AG04450 (cell line): ENCODE data around the gene PPP2R1A. TPM values are rescaled to one million over a fixed set of nuclear protein-coding genes. Genes with fewer than 3 reads are reported as not detected.

Source experiments
- CTCF ChIA-PET: fragments of 300-600, 350-600 bp; formaldehyde crosslinking; extraction: SDS; loops from one replicate; lab custom pipeline; 2022; ENCODE audit warnings: antibody characterized with exemption, inconsistent platforms; lab: Charles Lee
- POLR2A ChIA-PET: fragments of 350-600 bp; formaldehyde crosslinking; extraction: SDS; loops from one replicate; lab custom pipeline; 2021; ENCODE audit warnings: antibody characterized with exemption, inconsistent platforms; lab: Yijun Ruan, JAX
- DNase-seq: peaks from one replicate; pipeline ENCODE4 v3.0.0-alpha.2; 2011; ENCODE audit warnings: low read depth, low spot score
- H3K27ac ChIP-seq: one replicate; pipeline ENCODE4 v1.5.1; 2012; ENCODE audit warnings: low read depth, low read length, control low read depth
- H3K27me3 ChIP-seq: one replicate; pipeline ENCODE4 v1.6.0; 2012; ENCODE audit warnings: low read length; ENCODE audit not compliant: control insufficient read depth, insufficient read depth
- H3K4me3 ChIP-seq: 2 replicates; pipeline ENCODE4 v1.5.1; 2011; ENCODE audit warnings: mild to moderate bottlenecking, low read depth, low read length, control low read depth
- H3K9me3 ChIP-seq: 2 replicates; pipeline ENCODE4 v1.5.1; 2012; ENCODE audit warnings: low read length; ENCODE audit not compliant: control insufficient read depth, insufficient read depth
- CTCF ChIP-seq: IDR thresholded peaks from 2 replicates; pipeline ENCODE4 v1.5.1; 2011; ENCODE audit warnings: low read depth, low read length, control low read depth, inconsistent platforms
- polyA plus RNA-seq: library from polyadenylated mRNA; depleted of rRNA; stranded (reverse); fragments of >200 nt; gene quantifications from 2 replicates; pipeline ENCODE4 v1.2.3, GENCODE V29; 2011

PPP2R1A gene
- polyA plus RNA-seq, 1 experiment: 158 TPM

- peaks cover 18% of the 10 kb centered on the region for H3K9me3 ChIP-seq
- POLR2A ChIA-PET: interaction anchor here (1.1 kb wide), 1 partner anchor 17 kb away, joined by 5 read pairs; no protein-coding TSS in a partner anchor
- H3K4me3 ChIP-seq: no peak overlapping the region
- no peaks in the 10 kb centered on the region for H3K27me3 ChIP-seq
- no peak for TF ChIP-seq CTCF
- H3K27ac ChIP-seq: no peak overlapping the region
- no peak for DNase-seq
- CTCF ChIA-PET: interaction anchor here (1.0 kb wide), 1 partner anchor 65 kb away, joined by 3 read pairs; no protein-coding TSS in a partner anchor
Measured at GRCh38 chr19:52172347-52172746, 17.5 kb upstream of the PPP2R1A start.

GRCh38 chr19:52176574-52176973 is 13.3 kb upstream of the PPP2R1A start:
- Histone ChIP-seq H3K27ac (no peak overlapping the region), H3K9me3 (peaks cover 22% of the 10 kb centered on the region; the same call in 1 of the 2 replicates), H3K4me3 (no peak overlapping the region), H3K27me3 (no peaks in the 10 kb centered on the region)
- no peak for TF ChIP-seq CTCF
- DNase-seq: no peak
- ChIA-PET CTCF (no interaction called here), POLR2A (interaction anchor here (1.1 kb wide), 1 partner anchor 13 kb away, joined by 4 read pairs; no protein-coding TSS in a partner anchor)

GRCh38 chr19:52187407-52187806 is 2.4 kb upstream of the PPP2R1A start:
- no peaks in the 10 kb centered on the region for H3K9me3 ChIP-seq
- POLR2A ChIA-PET: no interaction called here
- H3K4me3 ChIP-seq: no peak overlapping the region
- H3K27me3 ChIP-seq: no peaks in the 10 kb centered on the region
- H3K27ac ChIP-seq: no peak overlapping the region
- CTCF ChIA-PET: interaction anchor here (1.0 kb wide), 1 partner anchor 48 kb away, joined by 3 read pairs; the partner anchor contains the start of gene ZNF616
- no peak for DNase-seq
- TF ChIP-seq CTCF: no peak

GRCh38 chr19:52188822-52189734 is 774 bp upstream of the PPP2R1A start:
- no peak for TF ChIP-seq CTCF
- Histone ChIP-seq H3K9me3 (no peaks in the 10 kb centered on the region), H3K27me3 (no peaks in the 10 kb centered on the region), H3K27ac (peak overlapping the region; percentile 88), H3K4me3 (peak overlapping the region; percentile 46)
- ChIA-PET POLR2A (interaction anchor here (0.5 to 1.7 kb wide), 17 partner anchors 10 to 1006 kb away, joined by 3 to 11 read pairs (median 4); partner anchors contain the start of genes ZNF616 and ZNF836), CTCF (interaction anchor here (0.6 to 0.9 kb wide), 5 partner anchors 45 to 339 kb away, joined by 3 to 4 read pairs (median 3); partner anchors contain the start of gene ZNF616)
- DNase-seq: peak; percentile 30
